ENCODE results near the gene GP5.

Gene GP5

DNA sequence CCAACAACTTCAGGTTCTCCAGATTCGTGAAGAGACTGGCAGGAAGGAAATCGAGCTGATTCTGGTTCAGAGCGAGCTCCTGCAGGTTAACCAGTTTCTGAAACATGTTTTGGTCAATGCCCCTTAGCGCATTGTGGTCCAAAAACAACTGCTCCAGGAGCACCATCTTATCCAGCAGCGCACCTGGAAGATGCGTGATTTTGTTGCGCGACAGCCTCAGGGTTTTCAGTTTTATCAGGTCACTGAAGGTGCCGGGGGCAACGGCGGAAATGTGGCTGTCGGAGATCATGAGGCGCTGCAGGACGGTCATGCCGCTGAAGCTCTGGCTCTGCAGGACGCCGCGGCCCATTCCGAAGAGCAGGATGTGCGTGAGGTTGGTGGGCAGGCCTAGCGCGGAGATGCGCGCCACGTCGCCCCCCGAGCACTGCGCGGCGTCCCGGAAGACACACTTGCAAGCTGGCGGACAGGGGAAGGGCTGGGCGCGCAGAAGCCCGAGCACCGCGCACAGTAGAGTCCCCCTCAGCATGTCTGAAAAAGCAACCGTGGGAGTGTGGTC, 1.2 kb downstream of the GP5 start:
- no peak for DNase-seq (ENCODE audit: low read depth in 2 of 2)

DNA sequence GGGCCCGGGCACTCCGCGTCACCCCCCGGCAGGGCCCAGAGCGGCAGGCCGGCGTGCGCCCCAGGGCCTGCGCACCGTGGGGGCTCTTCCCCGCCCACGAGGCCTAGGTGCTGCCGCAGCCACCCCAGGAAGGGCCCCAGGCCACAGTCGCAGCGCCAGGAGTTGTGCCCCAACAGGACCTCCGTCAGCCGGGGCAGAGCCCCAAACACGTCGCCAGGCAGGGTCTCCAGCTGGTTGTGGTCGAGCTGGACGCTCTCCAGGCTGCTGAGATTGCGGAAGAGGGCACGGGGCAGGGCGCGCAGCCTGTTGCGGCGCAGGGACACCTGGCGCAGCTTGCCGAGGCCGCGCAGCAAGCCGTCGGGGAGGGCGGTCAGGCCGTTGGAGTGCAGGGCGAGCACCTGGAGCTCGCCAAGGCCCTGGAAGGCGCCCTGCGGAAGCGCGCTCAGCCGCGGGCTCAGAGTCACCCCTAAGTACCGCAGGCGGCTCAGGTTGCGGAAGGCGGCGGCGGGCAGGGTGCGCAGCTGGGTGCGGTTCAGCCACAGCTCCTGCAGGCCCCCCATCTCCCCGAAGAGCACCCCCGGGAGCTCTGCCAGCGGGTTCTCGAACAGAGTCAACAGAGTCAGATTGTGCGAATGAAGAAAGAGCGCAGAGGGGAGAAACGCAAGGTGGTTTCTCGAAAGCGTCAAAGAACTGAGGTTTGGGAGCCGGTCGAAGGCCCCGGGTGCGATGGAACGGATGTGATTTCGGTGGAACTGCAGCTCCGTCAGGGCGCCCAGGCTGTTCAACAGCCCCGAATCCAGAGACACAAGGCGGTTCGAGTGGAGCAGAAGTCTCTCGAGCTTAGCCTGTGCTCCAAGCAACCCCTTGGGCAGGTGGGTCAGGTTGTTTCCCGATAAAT, 2.0 kb downstream of the GP5 start:
- DNase-seq (ENCODE audit: low read depth in 2 of 2) = no peak

DNA sequence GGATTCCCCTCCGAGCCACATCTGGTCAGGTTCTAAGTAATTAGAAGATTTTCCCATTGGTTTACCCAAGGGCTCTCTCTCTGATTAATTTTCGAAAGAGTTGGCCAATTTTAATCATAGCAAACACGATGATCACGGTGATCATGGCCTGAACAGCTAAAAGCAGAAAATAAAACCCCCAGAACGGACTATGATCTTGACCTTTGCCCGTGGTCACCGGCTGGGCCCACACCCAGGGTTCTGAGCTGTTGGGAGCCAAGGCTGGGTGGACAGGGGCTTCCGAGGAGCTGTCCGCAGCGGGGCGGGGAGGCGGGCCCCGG, 2.6 kb downstream of the GP5 start:
- DNase-seq (ENCODE audit: low read depth in 2 of 2) = no peak

DNA sequence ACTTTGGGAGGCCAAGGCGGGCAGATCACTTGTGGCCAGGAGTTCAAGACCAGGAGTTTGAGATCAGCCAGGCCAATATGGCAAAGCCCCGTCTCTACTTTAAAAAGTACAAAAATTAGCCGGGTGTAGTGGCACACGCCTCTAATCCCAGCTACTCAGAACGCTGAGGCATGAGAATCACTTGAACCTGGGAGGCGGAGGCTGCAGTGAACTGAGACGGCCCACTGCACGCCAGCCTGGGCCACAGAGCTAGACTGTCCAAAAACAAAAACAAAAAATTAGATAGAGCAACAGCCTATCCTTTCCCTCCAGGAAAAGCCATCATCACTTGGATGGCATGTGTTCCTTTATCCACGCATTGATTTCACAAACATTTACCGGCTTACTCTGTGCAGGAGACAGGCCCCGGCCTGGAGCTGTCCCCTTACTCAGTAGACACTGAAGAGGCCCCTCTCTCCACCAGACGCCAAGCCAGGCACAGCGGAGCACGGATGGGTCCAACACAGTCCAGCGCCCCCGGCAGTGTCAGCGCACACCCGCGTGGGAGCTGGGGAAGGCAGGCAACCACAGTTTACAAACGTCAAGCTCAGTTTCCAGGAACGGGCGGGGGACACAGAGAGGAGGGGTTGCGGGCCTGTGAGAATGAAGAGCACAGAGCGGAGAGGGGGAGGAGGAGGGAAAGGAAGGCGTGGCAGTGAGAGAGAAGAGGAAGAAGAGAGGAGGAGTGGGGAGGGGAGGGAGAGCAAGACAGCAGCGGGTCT, 3.1 kb downstream of the GP5 start:
- DNase-seq (ENCODE audit: low read depth in 2 of 2) = peak; percentile 42

DNA sequence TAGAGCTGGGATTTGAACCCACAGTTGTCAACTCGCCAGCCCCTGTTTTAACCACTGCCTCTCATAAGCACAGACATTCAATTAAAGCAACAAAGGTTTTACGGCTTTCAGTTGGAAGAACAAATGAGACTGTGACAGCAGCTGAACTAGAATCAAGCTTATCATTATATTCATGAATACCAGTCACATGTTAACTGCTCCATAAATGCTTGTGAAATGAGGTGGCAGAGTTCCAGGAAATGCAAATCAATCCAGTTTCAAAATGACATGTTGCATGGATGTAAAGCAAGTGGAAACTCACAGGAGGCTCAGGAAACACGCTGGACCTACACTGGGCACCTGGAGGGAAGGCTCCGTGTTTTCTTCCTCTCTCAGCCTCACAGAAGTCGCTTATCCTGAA, 3.9 kb downstream of the GP5 start:
- peak; percentile 38 to 44 for DNase-seq (ENCODE audit: low read depth in 2 of 2)

DNA sequence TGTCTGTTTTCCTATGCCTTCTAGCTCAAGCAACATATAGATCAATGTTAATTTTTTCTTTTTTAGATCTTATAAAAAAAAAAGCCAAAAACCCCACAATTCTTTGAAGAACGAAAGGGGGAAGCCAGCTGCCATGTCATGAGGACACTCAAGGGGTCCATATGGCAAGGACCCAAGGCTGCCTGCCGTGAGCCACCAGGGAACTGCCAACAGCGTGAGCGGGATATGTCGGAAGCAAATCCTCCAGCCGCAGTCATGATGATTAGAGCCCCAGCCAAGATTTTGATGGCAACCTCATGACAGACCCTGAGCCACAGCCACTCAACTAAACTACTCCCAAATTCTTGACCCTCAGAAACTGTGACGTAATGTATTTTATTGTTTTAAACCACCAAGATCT, 6.5 kb downstream of the GP5 start:
- DNase-seq (ENCODE audit: low read depth in 2 of 2) = no peak

DNA sequence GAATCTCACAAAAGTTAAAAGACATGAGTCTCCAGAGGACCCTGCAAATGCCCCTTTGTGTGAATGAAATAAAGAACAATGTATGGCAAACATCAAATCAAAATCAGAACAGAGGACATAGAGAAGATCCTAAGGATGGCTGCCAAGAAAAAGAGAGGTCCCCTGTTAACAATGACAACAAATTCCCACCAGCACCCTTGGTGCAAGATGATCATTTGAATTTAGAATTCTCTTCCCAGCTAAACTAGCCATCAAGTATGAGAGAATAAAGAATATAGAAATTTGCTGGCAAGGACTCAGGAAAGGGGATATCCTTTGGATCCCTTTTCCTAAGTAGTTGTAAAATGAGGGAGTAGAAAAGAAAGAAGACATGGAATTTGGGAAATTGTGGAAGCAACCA, 8.2 kb downstream of the GP5 start:
- no peak for DNase-seq (ENCODE audit: low read depth in 2 of 2)

DNA sequence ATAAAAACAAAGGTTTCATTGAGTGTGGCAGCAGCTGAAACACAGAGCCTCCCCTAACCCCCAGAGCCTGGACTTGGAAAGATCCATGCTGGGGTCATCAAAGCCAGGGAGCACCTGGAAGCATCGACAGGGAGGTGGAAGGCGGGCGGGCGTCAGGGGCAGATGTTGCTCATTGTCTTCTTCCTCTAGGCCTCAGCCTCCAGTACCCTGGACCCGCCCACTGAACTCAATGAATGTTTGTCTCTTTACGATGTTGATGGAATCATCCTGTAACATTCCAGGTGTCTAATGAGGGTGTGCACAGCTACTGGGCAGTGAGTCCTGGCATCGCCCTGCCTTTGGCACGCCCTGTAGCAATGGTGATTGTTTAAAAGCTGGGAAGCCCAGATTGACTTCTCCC, 9.8 kb downstream of the GP5 start:
- no peak for DNase-seq (ENCODE audit: low read depth in 2 of 2)

DNA sequence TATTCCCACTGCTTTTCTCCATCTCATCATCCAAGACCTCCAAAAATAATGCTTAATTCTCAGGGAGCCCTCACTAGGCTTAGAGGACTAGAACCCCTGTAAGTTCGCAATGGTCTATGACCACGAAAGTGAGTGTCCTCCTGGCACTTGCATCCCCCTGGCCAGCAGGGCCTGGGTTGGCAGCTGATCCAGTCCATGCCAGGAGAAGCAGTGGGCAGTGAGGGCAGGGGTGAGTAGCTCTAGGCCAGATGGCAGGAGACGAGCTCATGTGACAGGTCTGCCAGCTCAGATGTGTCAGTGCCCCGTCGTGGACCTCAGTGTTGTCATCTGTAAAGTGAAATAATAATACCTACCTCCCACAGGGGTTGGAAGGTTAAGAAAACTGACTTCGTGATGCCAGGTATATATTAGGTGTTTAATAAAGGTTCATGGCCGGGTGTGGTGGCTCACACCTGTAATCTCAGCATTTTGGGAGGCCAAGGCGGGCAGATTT, 11.1 kb downstream of the GP5 start:
- no peak for DNase-seq (ENCODE audit: low read depth in 2 of 2)

DNA sequence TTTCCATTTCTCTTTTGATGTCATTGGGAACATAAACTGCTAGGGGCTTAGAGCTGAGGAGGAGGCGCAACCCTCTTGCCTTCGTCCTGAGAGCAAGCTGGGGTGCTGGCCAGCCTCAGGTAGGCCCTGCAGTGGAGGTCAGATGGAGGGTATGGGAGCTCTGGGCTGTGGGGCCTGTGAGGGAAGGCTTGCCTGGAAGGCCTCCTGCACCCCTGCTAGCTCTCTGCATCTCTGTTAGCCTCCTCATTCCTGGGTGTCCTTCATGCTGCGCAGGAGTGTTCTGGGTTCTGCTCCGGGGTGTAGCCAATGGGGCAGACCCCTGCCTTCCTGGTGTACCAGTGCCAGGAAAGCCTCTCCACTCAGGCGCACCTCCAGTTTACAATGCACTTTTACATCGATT, 11.8 kb downstream of the GP5 start:
- DNase-seq (ENCODE audit: low read depth in 2 of 2) = no peak

DNA sequence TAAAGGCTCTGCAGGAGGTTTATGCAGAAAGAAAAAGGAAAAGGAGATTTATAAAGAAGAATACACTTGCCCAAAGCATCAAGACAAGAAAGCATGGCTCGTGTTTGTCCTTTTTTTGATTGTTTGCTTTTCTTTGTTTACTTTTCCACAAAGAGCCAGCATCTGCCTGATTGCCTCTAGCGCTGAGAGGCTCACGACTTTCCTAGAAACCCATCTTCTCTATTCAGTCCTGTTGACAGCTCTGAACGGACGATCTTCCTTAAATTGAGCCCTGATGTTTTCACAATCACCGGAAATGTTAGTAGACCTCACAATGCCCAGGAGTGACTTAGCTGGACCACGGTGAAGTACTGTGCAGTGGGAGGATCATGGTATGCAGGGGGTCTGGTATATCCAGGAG, 12.4 kb downstream of the GP5 start:
- no peak for DNase-seq (ENCODE audit: low read depth in 2 of 2)

DNA sequence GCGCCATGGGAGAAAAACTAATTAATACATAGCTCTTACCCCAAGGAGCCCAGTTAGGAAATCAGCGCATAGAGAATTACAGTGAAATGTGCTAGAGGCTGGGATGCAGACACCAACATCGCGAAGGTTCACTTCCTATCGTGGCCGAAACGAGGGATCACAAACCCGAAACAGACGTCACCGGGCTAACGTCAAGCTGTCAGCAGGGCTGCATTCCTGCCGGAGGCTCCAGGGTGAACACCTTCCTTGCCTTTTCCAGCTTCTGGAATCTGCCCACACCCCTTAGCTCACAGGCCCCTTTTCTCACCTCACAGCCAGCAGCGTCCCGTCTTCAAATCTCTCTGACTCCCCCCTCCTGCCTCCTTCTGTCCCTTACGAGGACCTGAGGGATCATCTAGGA, 13.0 kb downstream of the GP5 start:
- no peak for DNase-seq (ENCODE audit: low read depth in 2 of 2)

DNA sequence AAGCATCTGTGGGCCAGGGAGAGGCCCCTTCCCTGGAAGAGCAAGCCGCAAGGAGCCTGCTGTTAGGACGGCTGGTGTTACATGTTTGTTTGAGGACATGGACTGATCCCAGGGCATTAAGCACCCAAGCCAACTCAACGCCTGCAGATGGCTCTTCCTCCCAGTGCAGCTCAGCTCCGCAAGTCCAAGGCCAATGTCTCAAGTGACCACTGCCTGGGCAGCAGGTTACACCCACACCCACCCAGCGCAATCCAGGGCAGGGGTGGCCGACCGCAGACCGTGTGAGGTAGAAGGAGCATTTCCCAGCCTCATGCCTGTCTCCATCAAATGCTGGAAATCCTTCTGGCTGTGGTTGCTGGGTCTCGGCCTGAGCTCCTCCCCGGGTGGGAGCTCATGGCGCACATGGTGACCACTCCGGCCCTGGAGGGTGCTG, 14.5 kb downstream of the GP5 start:
- no peak for DNase-seq (ENCODE audit: low read depth in 2 of 2)

DNA sequence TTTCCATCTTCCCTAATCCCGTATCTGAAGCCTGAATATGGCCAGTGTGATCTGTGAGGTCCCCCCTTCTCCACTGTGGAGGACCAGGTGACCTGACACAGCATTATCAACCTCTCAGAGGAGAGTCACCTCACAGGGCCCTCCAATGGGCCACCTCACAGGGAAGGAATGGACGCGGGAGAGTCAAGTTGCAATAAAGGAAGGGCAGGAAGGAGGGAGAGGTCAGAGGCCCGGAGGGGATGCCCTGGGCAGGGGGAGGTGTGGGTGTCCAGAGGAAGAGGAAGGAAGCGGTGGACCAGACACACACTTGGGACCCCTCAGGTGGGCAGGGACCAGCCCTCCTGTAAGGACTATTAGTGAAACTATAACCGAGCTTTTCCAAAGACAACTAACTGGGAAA, 14.9 kb downstream of the GP5 start:
- DNase-seq (ENCODE audit: low read depth in 2 of 2) = no peak

DNA sequence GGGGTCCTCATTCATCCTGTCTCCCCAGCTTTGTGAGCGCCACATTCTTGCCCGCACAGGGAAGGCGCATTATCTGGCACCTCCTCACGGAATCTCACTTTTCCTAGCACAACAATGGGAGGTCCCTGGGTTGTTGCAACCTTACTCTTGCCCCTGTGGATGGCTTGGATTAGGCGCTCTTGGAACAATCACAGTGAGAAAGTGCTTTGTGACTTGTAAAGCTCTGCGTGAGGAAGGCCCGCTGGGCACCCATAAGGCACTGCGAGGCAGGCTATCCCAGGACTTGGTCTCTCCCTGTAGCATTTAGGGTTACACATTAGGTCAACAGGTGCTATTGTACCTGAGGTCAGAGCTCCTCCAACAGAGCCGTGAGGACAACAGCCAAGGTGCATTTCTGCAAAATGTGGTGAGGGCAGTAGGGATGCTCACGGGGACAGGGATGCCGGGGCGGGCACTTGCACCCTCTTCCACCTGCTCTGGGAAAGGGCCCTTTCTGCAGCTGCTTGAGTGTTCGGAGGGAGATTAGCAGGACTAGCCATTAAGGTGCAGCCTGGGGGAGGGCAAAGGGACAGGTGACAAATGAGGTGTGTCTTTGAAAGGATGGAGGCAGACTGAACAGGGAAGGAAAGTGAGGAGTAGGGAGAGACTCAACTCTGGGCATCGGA, 15.7 kb downstream of the GP5 start:
- DNase-seq (ENCODE audit: low read depth in 2 of 2) = no peak

DNA sequence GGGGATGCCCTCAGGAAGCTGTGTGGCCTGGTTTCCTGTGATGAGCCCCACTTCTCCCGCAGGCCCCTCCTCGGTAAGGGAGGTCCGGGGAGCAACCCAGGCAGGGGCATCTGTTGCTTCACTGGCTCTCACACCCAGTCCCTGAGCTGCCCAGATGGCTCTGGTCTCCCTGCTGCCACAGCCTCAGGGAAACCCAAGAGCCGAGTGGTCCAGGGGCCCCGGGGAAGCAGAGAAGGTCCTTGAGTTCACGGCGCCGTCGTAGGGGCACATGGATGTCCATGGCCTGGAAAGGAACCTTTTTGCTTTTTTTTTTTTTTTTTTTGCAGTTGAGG, 16.2 kb downstream of the GP5 start:
- DNase-seq (ENCODE audit: low read depth in 2 of 2) = no peak

DNA sequence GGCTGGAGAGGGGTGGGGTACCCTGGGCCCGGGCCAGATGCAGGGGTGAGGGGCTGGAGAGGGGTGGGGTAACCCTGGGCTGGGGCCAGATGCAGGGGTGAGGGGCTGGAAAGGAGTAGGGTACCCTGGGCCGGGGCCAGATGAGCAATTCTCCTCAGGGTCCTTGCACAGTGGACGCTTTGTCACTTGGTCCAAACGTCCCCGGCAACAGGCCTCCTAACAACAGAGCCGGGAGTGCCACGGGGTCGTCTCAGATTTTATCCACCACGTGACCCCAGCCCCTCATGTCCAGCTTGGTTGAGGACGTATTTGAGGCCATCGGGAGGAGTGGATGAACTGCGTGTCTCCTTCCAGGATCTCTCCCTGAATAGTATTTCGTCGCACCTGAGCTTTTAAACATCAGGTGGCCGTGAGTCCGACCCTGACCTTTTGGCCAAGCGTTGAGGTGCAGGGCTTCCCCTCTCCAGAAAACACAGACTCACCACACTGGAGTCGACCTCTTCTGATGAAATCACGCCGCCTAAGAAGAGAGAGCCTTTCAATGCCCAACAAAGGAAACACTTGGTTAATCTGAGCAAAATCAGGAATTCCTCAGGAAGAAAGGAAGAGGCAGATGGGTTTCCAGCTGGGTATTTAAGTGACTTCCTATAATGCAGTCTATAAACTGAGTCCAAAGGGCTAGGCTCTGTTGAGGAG, 16.7 kb downstream of the GP5 start:
- no peak for DNase-seq (ENCODE audit: low read depth in 2 of 2)

DNA sequence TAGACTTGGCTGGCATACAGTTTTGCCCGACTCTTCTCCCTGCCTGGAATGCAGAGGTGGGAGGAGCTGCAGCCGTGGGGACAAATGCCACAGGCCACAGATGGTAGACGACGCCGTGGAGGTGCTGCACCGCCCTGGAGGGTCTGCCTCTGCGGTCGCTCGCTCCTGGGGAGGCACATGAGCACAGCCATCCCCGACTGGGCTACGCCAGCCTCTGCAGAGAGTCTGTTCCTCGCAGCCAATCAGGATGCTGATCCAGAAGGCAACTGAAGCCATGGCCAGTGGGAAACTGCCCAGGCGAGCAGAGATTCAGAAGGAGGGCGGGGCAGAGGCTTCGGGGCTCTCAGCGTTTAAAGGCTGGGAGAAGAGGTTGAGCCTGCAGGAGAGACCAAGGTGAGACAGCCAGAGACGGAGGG, 17.6 kb downstream of the GP5 start:
- no peak for DNase-seq (ENCODE audit: low read depth in 2 of 2)

DNA sequence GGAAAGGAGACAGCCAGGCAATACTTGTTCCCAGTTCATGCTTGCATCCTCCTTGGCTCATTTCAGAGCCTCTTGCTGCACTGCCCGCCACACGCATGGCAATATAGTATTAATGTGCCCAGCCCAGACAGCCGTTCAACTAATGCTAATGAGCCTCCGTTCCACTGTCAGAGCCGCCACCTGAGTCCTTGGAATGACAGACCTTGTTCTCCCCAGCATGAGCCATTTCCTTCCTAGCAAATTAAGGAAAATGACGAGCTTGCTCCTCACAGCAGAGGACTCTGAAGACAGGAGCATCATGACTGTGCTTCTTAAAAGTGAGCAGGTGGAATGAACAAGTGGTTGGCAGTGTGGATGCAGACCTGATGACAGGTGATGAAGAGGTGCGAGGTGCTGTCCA, 18.7 kb downstream of the GP5 start:
- no peak for DNase-seq (ENCODE audit: low read depth in 2 of 2)

DNA sequence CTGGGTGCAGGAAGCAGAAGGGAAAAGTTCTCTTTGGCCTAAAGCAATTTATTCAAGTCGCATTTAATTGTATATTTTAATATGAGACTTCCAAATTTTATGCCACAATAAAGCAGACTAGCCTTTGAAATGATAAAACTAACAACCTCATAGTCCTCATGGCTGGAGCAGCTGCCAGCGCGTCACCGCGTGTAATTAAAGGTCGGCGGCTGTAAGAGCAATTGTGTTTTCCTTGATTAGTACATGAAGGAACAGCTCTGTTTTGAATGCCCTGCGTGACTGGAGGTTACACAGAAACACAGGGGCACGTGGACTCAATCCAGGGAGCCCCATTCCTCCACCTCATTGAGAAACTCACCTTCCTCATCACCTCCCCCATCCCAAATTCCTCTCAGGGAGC, 19.4 kb downstream of the GP5 start:
- DNase-seq (ENCODE audit: low read depth in 2 of 2) = no peak

DNA sequence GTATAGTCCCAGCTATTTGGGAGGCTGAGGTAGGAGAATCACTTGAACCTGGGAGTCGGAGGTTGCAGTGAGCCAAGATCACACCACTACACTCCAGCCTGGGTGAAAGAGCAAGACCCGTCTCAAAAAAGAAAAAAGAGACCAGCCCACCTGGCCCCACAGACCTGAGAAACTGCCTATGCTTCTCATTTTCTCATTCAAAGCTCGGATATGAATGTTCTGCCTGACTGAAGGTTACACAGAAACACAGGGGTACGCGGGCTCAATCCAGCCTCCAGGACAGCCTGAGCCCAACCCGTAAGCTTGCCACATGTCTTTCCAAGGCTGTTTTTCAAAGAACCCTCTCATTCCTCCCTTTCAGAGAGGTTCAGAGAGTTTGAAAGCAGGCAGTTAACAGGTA, 19.8 kb downstream of the GP5 start:
- no peak for DNase-seq (ENCODE audit: low read depth in 2 of 2)

DNA sequence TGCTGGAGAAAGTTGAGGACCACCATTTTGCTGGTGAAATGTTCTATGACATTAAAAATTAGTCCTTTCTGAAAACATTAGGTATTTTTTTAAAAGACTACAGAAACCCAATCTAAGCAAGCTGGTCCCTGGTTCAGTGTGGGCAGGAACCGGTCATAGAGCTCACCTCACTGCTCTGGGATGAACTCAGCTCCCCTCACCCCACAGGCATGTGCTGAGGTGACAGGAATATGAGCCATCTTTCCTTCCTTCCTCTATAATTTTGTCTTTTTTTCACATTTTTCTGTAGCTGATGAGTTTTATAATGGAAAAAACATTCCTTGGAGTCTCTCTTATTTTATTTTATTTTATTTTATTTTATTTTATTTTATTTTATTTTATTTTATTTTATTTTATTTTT, 21.4 kb downstream of the GP5 start:
- DNase-seq (ENCODE audit: low read depth in 2 of 2) = no peak
